Fibroblast of skin of back (primary cell): ENCODE measurements around the gene ADRA2B.
"Not testable (repeated sequence)": the region's sequence is repeated elsewhere in the genome, so short reads cannot be mapped to it uniquely, and the experiment has no call there.

Experiments used
- DNase-seq: peaks from one replicate; pipeline ENCODE4 v3.0.0-alpha.2; 2013

Gene ADRA2B

GRCh38 chr2:96085541-96086355 is 30.6 kb downstream of the ADRA2B start:
- no peak for DNase-seq

GRCh38 chr2:96084858-96085518 is 31.4 kb downstream of the ADRA2B start:
- DNase-seq, result not testable (repeated sequence)

GRCh38 chr2:96083989-96084857 is 32.1 kb downstream of the ADRA2B start:
- no peak for DNase-seq

GRCh38 chr2:96083064-96083939 is 33.1 kb downstream of the ADRA2B start:
- DNase-seq, result no peak

GRCh38 chr2:96082211-96083063 is 33.9 kb downstream of the ADRA2B start:
- no peak for DNase-seq

GRCh38 chr2:96081042-96081441 is 35.3 kb downstream of the ADRA2B start:
- DNase-seq, result no peak

GRCh38 chr2:96075199-96075771 is 41.1 kb downstream of the ADRA2B start:
- DNase-seq, result no peak

GRCh38 chr2:96074156-96074555 is 42.2 kb downstream of the ADRA2B start:
- no peak for DNase-seq

- no peak for DNase-seq
These were observed 43.1 kb downstream of the ADRA2B start for GRCh38 chr2:96073170-96073775.

GRCh38 chr2:96072746-96073145 is 43.6 kb downstream of the ADRA2B start:
- DNase-seq, result no peak

- not testable (repeated sequence) for DNase-seq
These were observed 44.3 kb downstream of the ADRA2B start for GRCh38 chr2:96071977-96072491.

GRCh38 chr2:96071087-96071976 is 45.0 kb downstream of the ADRA2B start:
- not testable (repeated sequence) for DNase-seq

- not testable (repeated sequence) for DNase-seq
These were observed 46.0 kb downstream of the ADRA2B start for GRCh38 chr2:96070351-96070750.

GRCh38 chr2:96069878-96070277 is 46.5 kb downstream of the ADRA2B start:
- not testable (repeated sequence) for DNase-seq

- DNase-seq, result not testable (repeated sequence)
These were observed 48.3 kb downstream of the ADRA2B start for GRCh38 chr2:96067902-96068581.

- DNase-seq, result not testable (repeated sequence)
These were observed 49.2 kb downstream of the ADRA2B start for GRCh38 chr2:96067098-96067660.

- DNase-seq, result not testable (repeated sequence)
These were observed 49.9 kb downstream of the ADRA2B start for GRCh38 chr2:96066511-96066910.

GRCh38 chr2:96065954-96066353 is 50.4 kb downstream of the ADRA2B start:
- DNase-seq, result not testable (repeated sequence)
